ENCODE results near the gene MTARC2.

- TF ChIP-seq, protein P1, sequence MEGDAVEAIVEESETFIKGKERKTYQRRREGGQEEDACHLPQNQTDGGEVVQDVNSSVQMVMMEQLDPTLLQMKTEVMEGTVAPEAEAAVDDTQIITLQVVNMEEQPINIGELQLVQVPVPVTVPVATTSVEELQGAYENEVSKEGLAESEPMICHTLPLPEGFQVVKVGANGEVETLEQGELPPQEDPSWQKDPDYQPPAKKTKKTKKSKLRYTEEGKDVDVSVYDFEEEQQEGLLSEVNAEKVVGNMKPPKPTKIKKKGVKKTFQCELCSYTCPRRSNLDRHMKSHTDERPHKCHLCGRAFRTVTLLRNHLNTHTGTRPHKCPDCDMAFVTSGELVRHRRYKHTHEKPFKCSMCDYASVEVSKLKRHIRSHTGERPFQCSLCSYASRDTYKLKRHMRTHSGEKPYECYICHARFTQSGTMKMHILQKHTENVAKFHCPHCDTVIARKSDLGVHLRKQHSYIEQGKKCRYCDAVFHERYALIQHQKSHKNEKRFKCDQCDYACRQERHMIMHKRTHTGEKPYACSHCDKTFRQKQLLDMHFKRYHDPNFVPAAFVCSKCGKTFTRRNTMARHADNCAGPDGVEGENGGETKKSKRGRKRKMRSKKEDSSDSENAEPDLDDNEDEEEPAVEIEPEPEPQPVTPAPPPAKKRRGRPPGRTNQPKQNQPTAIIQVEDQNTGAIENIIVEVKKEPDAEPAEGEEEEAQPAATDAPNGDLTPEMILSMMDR (IDR thresholded peaks at IDR 0.05), result no peak
- TF ChIP-seq POLR2A (IDR thresholded peaks at IDR 0.05), result no peak
Observed at GRCh38 chr1:220789532-220790147, 41.5 kb downstream of the MTARC2 start.

All from right lobe of liver (tissue), 4 donors.